Activated T-helper 1 cell treated with anti-CD3 and anti-CD28 coated beads, Interleukin-12 subunit alpha, Interleukin-12 subunit beta, Interleukin-2, Interleukin-4 antibody, amounts not matched to agents 30 ng/mL and 10 ng/mL and 1 ng/mL, durations not matched to agents 14 hours and 24 hours and 36 hours (primary cell): ENCODE data around the gene LPIN1. TPM values are rescaled to one million over a fixed set of nuclear protein-coding genes. Genes with fewer than 3 reads are reported as not detected.

Experiments
- DNase-seq: peaks from one replicate; pipeline ENCODE4 v3.0.0; 2021; ENCODE audit warnings: low spot score
- H3K27ac Mint-ChIP-seq: one replicate; pipeline ENCODE4 v1.8.0; 2021; ENCODE audit warnings: mild to moderate bottlenecking, mixed read lengths
- H3K27me3 Mint-ChIP-seq: one replicate; pipeline ENCODE4 v1.8.0; 2022; ENCODE audit warnings: mild to moderate bottlenecking, moderate library complexity, mixed read lengths; ENCODE audit not compliant: insufficient read depth
- H3K36me3 Mint-ChIP-seq: one replicate; pipeline ENCODE4 v1.8.0; 2021; ENCODE audit warnings: low read depth, mixed read lengths
- H3K4me1 Mint-ChIP-seq: one replicate; pipeline ENCODE4 v1.8.0; 2021; ENCODE audit warnings: low read depth, mixed read lengths
- H3K4me3 Mint-ChIP-seq: one replicate; pipeline ENCODE4 v1.8.0; 2021; ENCODE audit warnings: mild to moderate bottlenecking, moderate library complexity, mixed read lengths
- H3K9me3 Mint-ChIP-seq: one replicate; pipeline ENCODE4 v1.8.0; 2021; ENCODE audit warnings: mixed read lengths
- intact Hi-C: fragments of 100-400 bp; cut with micrococcal nuclease; formaldehyde crosslinking; loops from one replicate; pipeline ENCODE4 v1.15.1; 2024
- total RNA-seq: library from RNA; stranded (reverse); gene quantifications from 2 replicates; pipeline ENCODE4 v1.2.3, GENCODE V29; 2022

The LPIN1 gene
- total RNA-seq, 1 donor from 2014 or later, result 49.5 TPM

- Mint-ChIP-seq H3K4me1 (no peaks in the 10 kb centered on the region), H3K4me3 (no peak overlapping the region), H3K36me3 (peaks cover 62% of the 10 kb centered on the region), H3K27ac (no peak overlapping the region), H3K9me3 (no peaks in the 10 kb centered on the region), H3K27me3 (no peaks in the 10 kb centered on the region)
- no peak for DNase-seq
- intact Hi-C loops, result no loop called here
Observed at GRCh38 chr2:11789243-11789642, 42.8 kb downstream of the LPIN1 start.

GRCh38 chr2:11790228-11790627 is 43.8 kb downstream of the LPIN1 start:
- intact Hi-C loops, result no loop called here
- Mint-ChIP-seq H3K4me3 (no peak overlapping the region), H3K27me3 (no peaks in the 10 kb centered on the region), H3K27ac (no peak overlapping the region), H3K4me1 (no peaks in the 10 kb centered on the region), H3K36me3 (peaks cover 59% of the 10 kb centered on the region), H3K9me3 (no peaks in the 10 kb centered on the region)
- no peak for DNase-seq

DNA sequence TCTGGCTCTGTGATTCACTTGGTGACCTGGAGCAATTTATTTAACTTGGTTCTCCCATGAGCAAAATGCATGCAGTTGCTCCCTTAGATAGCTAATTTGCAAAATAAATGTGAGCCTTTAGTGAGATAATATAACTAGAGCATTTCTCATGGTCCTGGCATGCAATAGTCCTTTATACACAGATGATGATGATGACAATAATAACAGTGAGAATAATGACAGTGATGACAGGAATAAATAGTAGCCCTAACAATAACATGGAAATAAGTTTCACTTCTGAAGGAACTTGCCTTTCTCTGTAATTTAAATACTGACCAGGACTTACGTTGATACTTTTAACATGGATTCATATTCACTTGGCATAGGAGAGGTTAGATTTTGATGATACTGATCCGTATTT is 49.2 kb downstream of the LPIN1 start:
- peaks cover 6% of the 10 kb centered on the region for H3K4me1 Mint-ChIP-seq
- H3K36me3 Mint-ChIP-seq, result peaks cover 65% of the 10 kb centered on the region
- intact Hi-C loops, result no loop called here
- H3K9me3 Mint-ChIP-seq, result no peaks in the 10 kb centered on the region
- H3K27ac Mint-ChIP-seq, result no peak overlapping the region
- DNase-seq, result no peak
- no peaks in the 10 kb centered on the region for H3K27me3 Mint-ChIP-seq
- no peak overlapping the region for H3K4me3 Mint-ChIP-seq

- Mint-ChIP-seq H3K4me3 (no peak overlapping the region), H3K27me3 (no peaks in the 10 kb centered on the region), H3K4me1 (peaks cover 6% of the 10 kb centered on the region), H3K27ac (no peak overlapping the region), H3K9me3 (no peaks in the 10 kb centered on the region), H3K36me3 (peaks cover 68% of the 10 kb centered on the region)
- no peak for DNase-seq
- intact Hi-C loops, result no loop called here
Observed at GRCh38 chr2:11796190-11797171, 50.0 kb downstream of the LPIN1 start.

GRCh38 chr2:11797846-11798245 is 51.4 kb downstream of the LPIN1 start:
- Mint-ChIP-seq H3K4me1 (peaks cover 6% of the 10 kb centered on the region), H3K27me3 (no peaks in the 10 kb centered on the region), H3K9me3 (no peaks in the 10 kb centered on the region), H3K27ac (no peak overlapping the region), H3K4me3 (no peak overlapping the region), H3K36me3 (peaks cover 63% of the 10 kb centered on the region)
- no peak for DNase-seq
- intact Hi-C loops, result no loop called here

- no peak for DNase-seq
- Mint-ChIP-seq H3K36me3 (peaks cover 58% of the 10 kb centered on the region), H3K4me1 (peaks cover 6% of the 10 kb centered on the region), H3K4me3 (no peak overlapping the region), H3K27ac (no peak overlapping the region), H3K27me3 (no peaks in the 10 kb centered on the region), H3K9me3 (no peaks in the 10 kb centered on the region)
- intact Hi-C loops, result no loop called here
Observed at GRCh38 chr2:11798701-11799435, 52.4 kb downstream of the LPIN1 start.

- intact Hi-C loops, result no loop called here
- Mint-ChIP-seq H3K27me3 (no peaks in the 10 kb centered on the region), H3K4me1 (peaks cover 6% of the 10 kb centered on the region), H3K27ac (no peak overlapping the region), H3K9me3 (no peaks in the 10 kb centered on the region), H3K36me3 (peaks cover 64% of the 10 kb centered on the region), H3K4me3 (no peak overlapping the region)
- DNase-seq, result no peak
Observed at GRCh38 chr2:11799826-11800225, 53.4 kb downstream of the LPIN1 start.

- Mint-ChIP-seq H3K9me3 (no peaks in the 10 kb centered on the region), H3K4me3 (no peak overlapping the region), H3K27ac (no peak overlapping the region), H3K36me3 (peaks cover 66% of the 10 kb centered on the region), H3K4me1 (peaks cover 6% of the 10 kb centered on the region), H3K27me3 (no peaks in the 10 kb centered on the region)
- DNase-seq, result no peak
- intact Hi-C loops, result no loop called here
Observed at GRCh38 chr2:11802782-11803191, 56.4 kb downstream of the LPIN1 start.

DNA sequence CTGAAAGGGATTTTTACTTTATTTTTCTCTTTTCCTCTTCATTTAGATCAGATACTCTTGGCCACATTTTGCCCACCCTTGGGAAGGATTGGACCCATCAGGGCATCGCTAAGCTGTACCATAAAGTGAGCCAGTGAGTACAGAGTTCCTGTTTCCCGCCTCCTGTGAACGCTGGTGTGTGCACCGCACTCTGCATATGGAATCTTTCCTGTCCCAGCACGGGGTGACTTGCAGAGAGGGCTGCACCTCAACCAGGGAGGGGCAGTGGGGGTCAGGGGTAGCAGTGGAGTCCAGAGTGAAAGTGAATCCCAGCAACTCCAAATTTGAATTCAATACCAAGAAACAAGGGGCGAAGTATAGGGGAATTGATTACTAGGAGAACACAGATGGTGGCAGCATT is 58.6 kb downstream of the LPIN1 start:
- peaks cover 6% of the 10 kb centered on the region for H3K4me1 Mint-ChIP-seq
- no peaks in the 10 kb centered on the region for H3K9me3 Mint-ChIP-seq
- H3K36me3 Mint-ChIP-seq, result peaks cover 60% of the 10 kb centered on the region
- H3K27me3 Mint-ChIP-seq, result no peaks in the 10 kb centered on the region
- H3K27ac Mint-ChIP-seq, result no peak overlapping the region
- no peak overlapping the region for H3K4me3 Mint-ChIP-seq
- DNase-seq, result no peak
- intact Hi-C loops, result no loop called here

DNA sequence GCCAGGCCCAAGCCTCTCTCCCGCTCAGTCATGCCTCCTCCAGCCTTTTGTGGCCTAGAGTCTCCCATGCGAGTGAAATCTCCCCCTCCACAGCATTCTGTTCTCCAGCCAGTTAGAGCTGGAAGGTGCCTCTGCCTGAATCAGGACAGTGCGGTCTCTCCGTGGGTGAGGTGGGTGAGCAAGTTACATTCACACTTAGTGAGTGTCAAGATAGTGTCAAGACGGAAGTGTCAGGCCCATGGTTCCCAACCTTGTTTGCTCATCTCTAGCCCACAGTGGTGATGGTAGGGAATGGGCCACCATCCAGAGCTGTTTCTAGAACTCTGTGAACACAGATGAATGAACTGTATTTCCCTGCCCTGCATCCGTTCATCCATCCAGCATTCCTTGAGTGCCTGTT is 59.5 kb downstream of the LPIN1 start:
- intact Hi-C loops, result no loop called here
- Mint-ChIP-seq H3K4me3 (no peak overlapping the region), H3K4me1 (peaks cover 6% of the 10 kb centered on the region), H3K36me3 (peaks cover 62% of the 10 kb centered on the region), H3K9me3 (no peaks in the 10 kb centered on the region), H3K27ac (no peak overlapping the region), H3K27me3 (no peaks in the 10 kb centered on the region)
- DNase-seq, result no peak

DNA sequence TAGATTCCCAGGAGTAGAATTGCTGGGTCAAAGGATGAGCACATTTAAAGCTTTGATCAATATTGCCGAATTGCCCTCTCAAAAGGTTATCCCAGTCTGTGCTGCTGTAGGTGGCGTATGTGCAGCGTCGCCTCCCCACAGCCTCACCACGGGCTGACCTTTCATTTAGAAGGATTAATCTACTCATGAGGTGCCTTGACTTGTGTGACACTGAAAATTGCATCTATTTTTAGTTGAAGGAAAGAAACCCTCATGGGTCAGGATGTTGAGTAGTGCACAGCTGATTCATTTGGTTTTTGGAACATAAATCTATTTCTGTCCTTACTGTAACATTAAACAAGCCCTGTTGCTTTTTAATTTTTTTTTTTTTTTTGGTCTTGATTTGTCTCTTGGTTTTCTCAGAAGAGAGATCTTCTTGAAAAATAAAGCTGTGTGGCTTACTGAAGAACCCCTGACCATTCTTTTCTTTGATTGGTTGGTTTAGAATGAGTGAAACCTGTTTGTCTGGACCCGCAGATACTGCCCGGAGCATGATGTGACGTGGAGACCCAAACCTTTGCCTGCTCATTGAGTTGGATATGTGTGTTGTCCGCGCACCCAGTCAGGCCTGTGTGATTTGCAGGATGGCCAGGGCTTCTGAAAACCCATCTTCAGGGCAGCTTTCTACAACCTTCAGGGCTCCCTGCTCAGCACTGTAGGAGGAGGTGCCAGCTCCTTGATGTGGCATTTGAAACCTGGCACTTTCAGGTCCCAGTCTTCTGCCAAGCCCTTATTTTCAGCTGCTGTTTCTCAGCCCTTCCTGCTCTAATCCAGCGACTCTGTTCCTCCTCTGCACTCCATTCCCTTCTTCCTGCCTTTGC is 61.0 kb downstream of the LPIN1 start:
- no peak overlapping the region for H3K27ac Mint-ChIP-seq
- DNase-seq, result no peak
- H3K9me3 Mint-ChIP-seq, result no peaks in the 10 kb centered on the region
- peaks cover 61% of the 10 kb centered on the region for H3K36me3 Mint-ChIP-seq
- intact Hi-C loops, result no loop called here
- peaks cover 6% of the 10 kb centered on the region for H3K4me1 Mint-ChIP-seq
- H3K4me3 Mint-ChIP-seq, result no peak overlapping the region
- H3K27me3 Mint-ChIP-seq, result no peaks in the 10 kb centered on the region

GRCh38 chr2:11808016-11808400 is 61.6 kb downstream of the LPIN1 start:
- intact Hi-C loops, result no loop called here
- Mint-ChIP-seq H3K27ac (no peak overlapping the region), H3K4me3 (no peak overlapping the region), H3K27me3 (no peaks in the 10 kb centered on the region), H3K9me3 (no peaks in the 10 kb centered on the region), H3K36me3 (peaks cover 61% of the 10 kb centered on the region), H3K4me1 (peaks cover 6% of the 10 kb centered on the region)
- no peak for DNase-seq
